HepG2 (cell line): ENCODE measurements around the gene PAX7. TPM values are rescaled to one million over a fixed set of nuclear protein-coding genes. Genes with fewer than 3 reads are reported as not detected.

Source experiments
- ATAC-seq: fragments of 200-7000 bp; cut with Tn5 transposase; 3 replicates; pipeline ENCODE4 v1.9.1; 2020; ENCODE audit warnings: mild to moderate bottlenecking, moderate library complexity
- BruUV-seq: library from RNA; stranded (reverse); fragments of 400-500 nt; replicated peaks from 2 replicates; lab custom pipeline; 2021; lab: Mats Ljungman, UMichigan
- CTCF ChIA-PET: fragments of 300-600 bp; formaldehyde crosslinking; extraction: SDS; loops from one replicate; lab custom pipeline; 2021; ENCODE audit warnings: low total read pairs, inconsistent platforms, low intra/inter-chr PET ratio; lab: Yijun Ruan, JAX
- POLR2A ChIA-PET: fragments of 350-600 bp; sonication (Branson Sonifier 250); formaldehyde crosslinking; loops from one replicate; lab custom pipeline; 2020; ENCODE audit warnings: antibody characterized with exemption, inconsistent platforms; lab: Yijun Ruan, JAX
- DNase-seq: peaks from one replicate; pipeline ENCODE4 v3.0.0-alpha.2; 2015; ENCODE audit warnings: low spot score
- FAIRE-seq: peaks from 3 replicates; lab custom pipeline; 2011; peaks lifted over from hg19 to GRCh38; lab: Jason Lieb, UNC
- H2AFZ ChIP-seq: one replicate; pipeline ENCODE4 v1.6.1; 2011; ENCODE audit warnings: low read length, inconsistent platforms
- H3K27ac ChIP-seq: fragments of 300-600 bp; 3 replicates; pipeline ENCODE4 v1.8.0; 2011; ENCODE audit warnings: mixed run types, mild to moderate bottlenecking, mixed read lengths, low read length, inconsistent platforms; ENCODE audit not compliant: insufficient read depth; ENCODE audit errors: extremely low read length
- H3K27me3 ChIP-seq, 2 experiments: fragments of 200-600 bp in 1 of 2; 2 replicates in 1 of 2; 3 replicates in 1 of 2; pipeline versions ENCODE4 v1.6.0 to v1.8.0; 2011; ENCODE audit warnings: low read length in 2 of 2, mild to moderate bottlenecking in 2 of 2, moderate library complexity in 2 of 2, inconsistent platforms in 1 of 2; ENCODE audit not compliant: insufficient read depth in 2 of 2, control insufficient read depth in 1 of 2
- H3K36me3 ChIP-seq, 2 experiments: fragments of 200-600 bp in 1 of 2; replicated peaks in 1 of 2; 2 replicates in 1 of 2; 3 replicates in 1 of 2; pipeline versions ENCODE4 v1.5.1 to v1.8.0; 2011; ENCODE audit warnings: low read length in 2 of 2, inconsistent platforms in 1 of 2; ENCODE audit not compliant: insufficient read depth in 2 of 2, control insufficient read depth in 1 of 2
- H3K4me1 ChIP-seq: 2 replicates; pipeline ENCODE4 v1.5.1; 2012; ENCODE audit warnings: low read length, inconsistent platforms; ENCODE audit not compliant: insufficient read depth
- H3K4me2 ChIP-seq: 2 replicates; pipeline ENCODE4 v1.6.0; 2011; ENCODE audit warnings: low read depth, low read length, inconsistent platforms
- H3K4me3 ChIP-seq, 3 experiments: fragments of 200-600 bp in 1 of 3; sonication (generic), shearing (Covaris generic) in 1 of 3; replicated peaks in 1 of 3; 2 replicates each; pipeline ENCODE4 v1.5.1; 2011 to 2016; ENCODE audit warnings: low read length in 3 of 3, inconsistent platforms in 2 of 3, low read depth in 2 of 3, mild to moderate bottlenecking in 2 of 3, control low read depth in 1 of 3, mixed read lengths in 1 of 3; ENCODE audit not compliant: insufficient read depth in 1 of 3
- H3K79me2 ChIP-seq: one replicate; pipeline ENCODE4 v1.6.1; 2011; ENCODE audit warnings: low read length, inconsistent platforms; ENCODE audit not compliant: insufficient read depth
- H3K9ac ChIP-seq: 2 replicates; pipeline ENCODE4 v1.6.0; 2011; ENCODE audit warnings: mild to moderate bottlenecking, low read depth, low read length, inconsistent platforms; ENCODE audit not compliant: insufficient read depth
- H3K9me3 ChIP-seq: 2 replicates; pipeline ENCODE4 v1.5.1; 2012; ENCODE audit warnings: mild to moderate bottlenecking, low read length
- H4K20me1 ChIP-seq: 2 replicates; pipeline ENCODE4 v1.6.0; 2011; ENCODE audit warnings: inconsistent platforms, mild to moderate bottlenecking, low read length, moderate library complexity; ENCODE audit not compliant: insufficient read depth
- ATF4 ChIP-seq, 2 experiments: fragments of 450-650 bp in 1 of 2; sonication (generic) in 1 of 2; formaldehyde crosslinking; IDR thresholded peaks; 2 replicates each; pipeline versions ENCODE4 v1.5.0 to v1.8.0; 2020 to 2022; ENCODE audit warnings: mild to moderate bottlenecking in 1 of 2, missing genetic modification reagents in 1 of 2
- DNMT1 ChIP-seq: sonication (generic); formaldehyde crosslinking; IDR thresholded peaks from 2 replicates; pipeline ENCODE4 v1.5.1; 2020; ENCODE audit warnings: mild to moderate bottlenecking, missing genetic modification reagents
- GATA4 ChIP-seq: sonication (generic); IDR thresholded peaks from 2 replicates; pipeline ENCODE4 v1.6.1; 2016; ENCODE audit warnings: antibody characterized with exemption, low read depth, borderline replicate concordance
- PITX1 ChIP-seq: sonication (generic); formaldehyde crosslinking; IDR thresholded peaks from 2 replicates; pipeline ENCODE4 v1.5.1; 2020; ENCODE audit warnings: mild to moderate bottlenecking, missing genetic modification reagents
- SYNCRIP ChIP-seq: fragments of 200-400 bp; formaldehyde crosslinking; IDR thresholded peaks from 2 replicates; pipeline ENCODE4 v1.6.1; 2018; ENCODE audit warnings: mild to moderate bottlenecking, low read depth, low read length; ENCODE audit not compliant: insufficient read depth
- TBX3 ChIP-seq: fragments of 450-650 bp; IDR thresholded peaks from 2 replicates; pipeline ENCODE4 v1.6.1; 2017; ENCODE audit warnings: antibody characterized with exemption, mild to moderate bottlenecking, inconsistent platforms, borderline replicate concordance
- ZNF124 ChIP-seq: sonication (generic); formaldehyde crosslinking; IDR thresholded peaks from 2 replicates; pipeline ENCODE4 v1.4.0; 2020; ENCODE audit warnings: missing genetic modification reagents
- ZNF503 ChIP-seq: sonication (generic); formaldehyde crosslinking; IDR thresholded peaks from 2 replicates; pipeline ENCODE4 v1.4.0; 2020; ENCODE audit warnings: missing genetic modification reagents
- ZNF512B ChIP-seq: sonication (generic); formaldehyde crosslinking; IDR thresholded peaks from 2 replicates; pipeline ENCODE4 v1.5.1; 2020; ENCODE audit warnings: missing genetic modification reagents, mild to moderate bottlenecking, borderline replicate concordance
- ZNF841 ChIP-seq: sonication (generic); formaldehyde crosslinking; IDR thresholded peaks from 2 replicates; pipeline ENCODE4 v1.8.1; 2023; ENCODE audit warnings: missing genetic modification reagents, borderline replicate concordance
- WGBS: methylation state at CpG from one replicate; pipeline ENCODE4 v1.1.6; 2017; ENCODE audit warnings: low lambda C conversion rate; 5-methylcytosine and 5-hydroxymethylcytosine counted together
- in situ Hi-C: cut with HindIII; loops from 2 replicates; pipeline ENCODE4 v1.10.0; 2017; ENCODE audit warnings: low pct_unique_long_range_greater_than_20kb; ENCODE audit not compliant: extremely low pct_ligation_motif_present
- intact Hi-C: fragments of 100-400 bp; cut with micrococcal nuclease; formaldehyde crosslinking; loops from one replicate; pipeline ENCODE4 v1.10.0; 2022; ENCODE audit not compliant: unreplicated experiment
- polyA plus RNA-seq, 8 experiments: library from polyadenylated mRNA; depleted of rRNA in 3 of 8; stranded (reverse) in 7 of 8; unstranded in 1 of 8; fragments of >200 nt; fragmentation: Illumina TruSeq in 4 of 8; extraction: Trizol in 4 of 8; gene quantifications; 2 replicates each; pipeline versions ENCODE4 v1.2.1 to v1.2.3, GENCODE V29; 2011 to 2016; ENCODE audit warnings: low read depth in 4 of 8, missing spikeins in 1 of 8, mixed read lengths in 1 of 8; ENCODE audit not compliant: insufficient read depth in 1 of 8
- total RNA-seq, 5 experiments: library from RNA; depleted of rRNA; stranded (reverse); fragments of >200 nt; fragmentation: Illumina TruSeq; extraction: Trizol; gene quantifications; 2 replicates each; pipeline ENCODE4 v1.2.3, GENCODE V29; 2016; ENCODE audit warnings: low read depth in 1 of 5
- TF ChIP-seq, protein P1 (sequence below): sonication (generic); formaldehyde crosslinking; IDR thresholded peaks from 2 replicates; pipeline ENCODE4 v1.4.0; 2020; ENCODE audit warnings: missing genetic modification reagents
- TF ChIP-seq, protein P2 (sequence below): fragments of 450-650 bp; IDR thresholded peaks from 2 replicates; pipeline ENCODE4 v1.6.1; 2017
- TF ChIP-seq, protein P3 (sequence below): sonication (generic); formaldehyde crosslinking; conservative IDR thresholded peaks from 2 replicates; pipeline ENCODE4 v1.4.0; 2020; ENCODE audit warnings: missing genetic modification reagents

PAX7 gene
- total and polyA plus RNA-seq, 2 of the 13 experiments (the other 11 are each of a cell fraction or from before 2014, with no cell fraction given): not detected

DNA sequence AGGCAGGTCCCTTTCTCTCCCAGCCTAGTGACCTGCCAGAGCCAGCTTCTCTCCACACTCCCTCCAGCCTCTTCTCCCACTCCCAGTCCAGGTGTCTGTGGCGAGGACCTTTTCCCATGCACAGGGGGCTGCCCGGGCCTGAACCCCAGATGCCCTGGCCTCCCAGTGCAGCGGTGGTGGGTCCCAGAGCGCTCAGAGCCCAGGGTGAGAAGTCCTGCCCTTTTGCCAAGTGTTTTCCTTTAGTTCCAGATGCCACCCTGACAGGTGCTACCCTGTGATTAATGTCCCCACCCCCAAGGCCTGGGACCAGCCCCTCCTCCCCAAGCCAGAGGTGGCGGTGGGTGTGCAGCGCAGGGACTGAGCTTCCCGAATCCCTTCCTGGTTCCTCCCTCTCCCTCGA, 90.4 kb downstream of the PAX7 start (continued):
- TF ChIP-seq ATF4 (CRISPR knock-in tag; IDR thresholded peaks at IDR 0.05) (no peak), GATA4 (no peak), PITX1 (CRISPR knock-in tag) (no peak)
- TF ChIP-seq, protein P1, sequence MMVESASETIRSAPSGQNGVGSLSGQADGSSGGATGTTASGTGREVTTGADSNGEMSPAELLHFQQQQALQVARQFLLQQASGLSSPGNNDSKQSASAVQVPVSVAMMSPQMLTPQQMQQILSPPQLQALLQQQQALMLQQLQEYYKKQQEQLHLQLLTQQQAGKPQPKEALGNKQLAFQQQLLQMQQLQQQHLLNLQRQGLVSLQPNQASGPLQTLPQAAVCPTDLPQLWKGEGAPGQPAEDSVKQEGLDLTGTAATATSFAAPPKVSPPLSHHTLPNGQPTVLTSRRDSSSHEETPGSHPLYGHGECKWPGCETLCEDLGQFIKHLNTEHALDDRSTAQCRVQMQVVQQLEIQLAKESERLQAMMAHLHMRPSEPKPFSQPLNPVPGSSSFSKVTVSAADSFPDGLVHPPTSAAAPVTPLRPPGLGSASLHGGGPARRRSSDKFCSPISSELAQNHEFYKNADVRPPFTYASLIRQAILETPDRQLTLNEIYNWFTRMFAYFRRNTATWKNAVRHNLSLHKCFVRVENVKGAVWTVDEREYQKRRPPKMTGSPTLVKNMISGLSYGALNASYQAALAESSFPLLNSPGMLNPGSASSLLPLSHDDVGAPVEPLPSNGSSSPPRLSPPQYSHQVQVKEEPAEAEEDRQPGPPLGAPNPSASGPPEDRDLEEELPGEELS (CRISPR knock-in tag): no peak

DNA sequence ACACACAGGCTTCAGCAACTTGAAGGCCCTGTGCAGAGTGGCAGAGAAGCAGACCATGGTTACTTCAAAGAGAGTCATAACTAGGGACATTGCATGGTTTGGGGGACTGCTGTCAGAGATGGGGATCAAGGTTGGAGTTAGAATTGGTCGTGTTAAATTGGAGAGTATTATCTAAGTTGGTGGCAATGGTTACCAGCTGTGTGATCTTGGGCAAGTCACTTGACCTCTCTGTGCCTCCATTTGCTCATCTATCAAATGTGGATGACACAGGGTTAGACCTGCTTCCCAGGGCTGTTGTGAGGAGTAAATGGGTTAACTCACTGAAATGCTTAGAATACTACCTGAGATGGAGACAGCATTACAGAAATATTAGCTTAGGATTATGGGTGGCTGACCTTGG, 91.1 kb downstream of the PAX7 start:
- H4K20me1 ChIP-seq: no peaks in the 10 kb centered on the region
- H3K27me3 ChIP-seq: peaks cover 4 to 95% of the 10 kb centered on the region in 2 experiments; a peak in 4 of 5 replicates
- ATAC-seq (no peak), DNase-seq (no peak), FAIRE-seq (no peak)
- H3K79me2 ChIP-seq: no peaks in the 10 kb centered on the region
- intact Hi-C loops: no loop called here
- BruUV-seq: no TSS peak
- ChIA-PET CTCF (no interaction called here), POLR2A (no interaction called here)
- 0% methylated on average over 1 of the region's 1 CpG for WGBS
- in situ Hi-C loops: no loop called here
- no peak overlapping the region for H2AFZ ChIP-seq
- H3K4me3 ChIP-seq: no peak overlapping the region
- no peak overlapping the region for H3K9ac ChIP-seq
- no peak overlapping the region for H3K27ac ChIP-seq
- H3K9me3 ChIP-seq: no peaks in the 10 kb centered on the region
- H3K4me2 ChIP-seq: no peak overlapping the region
- H3K4me1 ChIP-seq: no peaks in the 10 kb centered on the region
- H3K36me3 ChIP-seq: no peaks in the 10 kb centered on the region
- TF ChIP-seq ZNF841 (CRISPR knock-in tag) (no peak), ZNF503 (CRISPR knock-in tag) (no peak), ZNF512B (CRISPR knock-in tag) (no peak), ZNF124 (CRISPR knock-in tag) (no peak), SYNCRIP (no peak), TBX3 (no peak), DNMT1 (CRISPR knock-in tag) (no peak)
- TF ChIP-seq, protein P2, sequence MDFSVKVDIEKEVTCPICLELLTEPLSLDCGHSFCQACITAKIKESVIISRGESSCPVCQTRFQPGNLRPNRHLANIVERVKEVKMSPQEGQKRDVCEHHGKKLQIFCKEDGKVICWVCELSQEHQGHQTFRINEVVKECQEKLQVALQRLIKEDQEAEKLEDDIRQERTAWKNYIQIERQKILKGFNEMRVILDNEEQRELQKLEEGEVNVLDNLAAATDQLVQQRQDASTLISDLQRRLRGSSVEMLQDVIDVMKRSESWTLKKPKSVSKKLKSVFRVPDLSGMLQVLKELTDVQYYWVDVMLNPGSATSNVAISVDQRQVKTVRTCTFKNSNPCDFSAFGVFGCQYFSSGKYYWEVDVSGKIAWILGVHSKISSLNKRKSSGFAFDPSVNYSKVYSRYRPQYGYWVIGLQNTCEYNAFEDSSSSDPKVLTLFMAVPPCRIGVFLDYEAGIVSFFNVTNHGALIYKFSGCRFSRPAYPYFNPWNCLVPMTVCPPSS: no peak
- TF ChIP-seq, protein P3, sequence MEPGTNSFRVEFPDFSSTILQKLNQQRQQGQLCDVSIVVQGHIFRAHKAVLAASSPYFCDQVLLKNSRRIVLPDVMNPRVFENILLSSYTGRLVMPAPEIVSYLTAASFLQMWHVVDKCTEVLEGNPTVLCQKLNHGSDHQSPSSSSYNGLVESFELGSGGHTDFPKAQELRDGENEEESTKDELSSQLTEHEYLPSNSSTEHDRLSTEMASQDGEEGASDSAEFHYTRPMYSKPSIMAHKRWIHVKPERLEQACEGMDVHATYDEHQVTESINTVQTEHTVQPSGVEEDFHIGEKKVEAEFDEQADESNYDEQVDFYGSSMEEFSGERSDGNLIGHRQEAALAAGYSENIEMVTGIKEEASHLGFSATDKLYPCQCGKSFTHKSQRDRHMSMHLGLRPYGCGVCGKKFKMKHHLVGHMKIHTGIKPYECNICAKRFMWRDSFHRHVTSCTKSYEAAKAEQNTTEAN (CRISPR knock-in tag): no peak
